Fibroblast of lung (primary cell): Measurements from ENCODE around the gene TBATA.

Source experiments
- EZH2 ChIP-seq: IDR thresholded peaks from 2 replicates; pipeline ENCODE4 v1.5.1; 2012; ENCODE audit warnings: low read length, control low read depth, mild to moderate bottlenecking; ENCODE audit errors: missing control alignments
- TF ChIP-seq, protein P1 (sequence below), 2 donors: IDR thresholded peaks in 1 of 2; conservative IDR thresholded peaks in 1 of 2; 1 replicate in 1 of 2; 2 replicates in 1 of 2; pipeline ENCODE4 v1.5.1; 2011 to 2012; ENCODE audit warnings: low read length in 2 of 2, control low read depth in 1 of 2, inconsistent platforms in 1 of 2, low read depth in 1 of 2, mild to moderate bottlenecking in 1 of 2

GRCh38 chr10:70736525-70736924 lies 48.7 kb downstream of the TBATA start:
- TF ChIP-seq, protein P1, sequence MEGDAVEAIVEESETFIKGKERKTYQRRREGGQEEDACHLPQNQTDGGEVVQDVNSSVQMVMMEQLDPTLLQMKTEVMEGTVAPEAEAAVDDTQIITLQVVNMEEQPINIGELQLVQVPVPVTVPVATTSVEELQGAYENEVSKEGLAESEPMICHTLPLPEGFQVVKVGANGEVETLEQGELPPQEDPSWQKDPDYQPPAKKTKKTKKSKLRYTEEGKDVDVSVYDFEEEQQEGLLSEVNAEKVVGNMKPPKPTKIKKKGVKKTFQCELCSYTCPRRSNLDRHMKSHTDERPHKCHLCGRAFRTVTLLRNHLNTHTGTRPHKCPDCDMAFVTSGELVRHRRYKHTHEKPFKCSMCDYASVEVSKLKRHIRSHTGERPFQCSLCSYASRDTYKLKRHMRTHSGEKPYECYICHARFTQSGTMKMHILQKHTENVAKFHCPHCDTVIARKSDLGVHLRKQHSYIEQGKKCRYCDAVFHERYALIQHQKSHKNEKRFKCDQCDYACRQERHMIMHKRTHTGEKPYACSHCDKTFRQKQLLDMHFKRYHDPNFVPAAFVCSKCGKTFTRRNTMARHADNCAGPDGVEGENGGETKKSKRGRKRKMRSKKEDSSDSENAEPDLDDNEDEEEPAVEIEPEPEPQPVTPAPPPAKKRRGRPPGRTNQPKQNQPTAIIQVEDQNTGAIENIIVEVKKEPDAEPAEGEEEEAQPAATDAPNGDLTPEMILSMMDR (conservative IDR thresholded peaks at IDR 0.05 in 1 of 2, IDR thresholded peaks at IDR 0.05 in 1 of 2; ENCODE audit: low read depth in 1 of 2, low read length in 2 of 2): no peak
- TF ChIP-seq EZH2: no peak
